IMR-90 (cell line): Measurements from ENCODE around the gene CAPS. TPM values are rescaled to one million over a fixed set of nuclear protein-coding genes. Genes with fewer than 3 reads are reported as not detected.

Experiments used
- ATAC-seq: fragments of 200-7000 bp; cut with Tn5 transposase; 2 replicates; pipeline ENCODE4 v1.9.1; 2020; ENCODE audit warnings: low read depth, mild to moderate bottlenecking, moderate library complexity
- BruUV-seq: library from RNA; stranded (reverse); fragments of 400-500 nt; replicated peaks from 2 replicates; lab custom pipeline; 2021; lab: Mats Ljungman, UMichigan
- CTCF ChIA-PET: fragments of 300-600 bp; formaldehyde crosslinking; extraction: SDS; loops from one replicate; lab custom pipeline; 2021; ENCODE audit warnings: antibody characterized with exemption; lab: Yijun Ruan, JAX
- POLR2A ChIA-PET: fragments of 300-600 bp; sonication (Branson Sonifier 250); formaldehyde crosslinking; loops from one replicate; lab custom pipeline; 2022; ENCODE audit warnings: antibody characterized with exemption; ENCODE audit not compliant: unreplicated experiment; lab: Charles Lee
- DNase-seq: peaks from one replicate; pipeline ENCODE4 v3.0.0; 2013
- H2AFZ ChIP-seq: replicated peaks from 2 replicates; pipeline ENCODE3; 2013; ENCODE audit warnings: low read length, mild to moderate bottlenecking; ENCODE audit not compliant: poor library complexity
- H2AK5ac ChIP-seq: 2 replicates; pipeline ENCODE4 v1.6.1; 2013; ENCODE audit warnings: low read depth, low read length, inconsistent platforms
- H2AK9ac ChIP-seq: replicated peaks from 2 replicates; pipeline ENCODE3; 2013; ENCODE audit warnings: mild to moderate bottlenecking, low read depth, low read length, moderate library complexity; ENCODE audit not compliant: poor library complexity
- H2BK120ac ChIP-seq: 2 replicates; pipeline ENCODE4 v1.6.1; 2013; ENCODE audit warnings: low read depth, low read length, inconsistent platforms
- H2BK15ac ChIP-seq: 3 replicates; pipeline ENCODE4 v1.6.1; 2013; ENCODE audit warnings: low read depth, low read length, inconsistent platforms
- H2BK20ac ChIP-seq: 2 replicates; pipeline ENCODE4 v1.6.1; 2013; ENCODE audit warnings: low read depth, mild to moderate bottlenecking, inconsistent platforms, low read length, moderate library complexity
- H2BK5ac ChIP-seq: 2 replicates; pipeline ENCODE4 v1.6.1; 2013; ENCODE audit warnings: mild to moderate bottlenecking, low read depth, low read length, inconsistent platforms; ENCODE audit not compliant: poor library complexity, severe bottlenecking
- H3K14ac ChIP-seq: replicated peaks from 2 replicates; pipeline ENCODE4 v1.6.1; 2013; ENCODE audit warnings: low read depth, low read length, inconsistent platforms
- H3K18ac ChIP-seq: 2 replicates; pipeline ENCODE4 v1.6.1; 2013; ENCODE audit warnings: low read depth, low read length, control low read depth
- H3K23ac ChIP-seq: 2 replicates; pipeline ENCODE4 v1.6.1; 2013; ENCODE audit warnings: low read depth, low read length, inconsistent platforms
- H3K27ac ChIP-seq: 2 replicates; pipeline ENCODE4 v1.5.1; 2013; ENCODE audit warnings: mild to moderate bottlenecking, control low read depth, low read length; ENCODE audit not compliant: insufficient read depth
- H3K27me3 ChIP-seq: 2 replicates; pipeline ENCODE4 v1.6.1; 2013; ENCODE audit warnings: low read length; ENCODE audit not compliant: control insufficient read depth, insufficient read depth
- H3K36me3 ChIP-seq: 2 replicates; pipeline ENCODE4 v1.6.1; 2013; ENCODE audit warnings: low read length, mixed read lengths; ENCODE audit not compliant: control insufficient read depth, insufficient read depth
- H3K4ac ChIP-seq: 2 replicates; pipeline ENCODE4 v1.6.1; 2013; ENCODE audit warnings: low read depth, low read length, inconsistent platforms
- H3K4me1 ChIP-seq: 2 replicates; pipeline ENCODE4 v1.6.1; 2013; ENCODE audit warnings: low read length, mixed read lengths; ENCODE audit not compliant: control insufficient read depth, insufficient read depth
- H3K4me2 ChIP-seq: 2 replicates; pipeline ENCODE4 v1.6.1; 2013; ENCODE audit warnings: low read depth, mild to moderate bottlenecking, control low read depth, low read length, moderate library complexity
- H3K4me3 ChIP-seq: 2 replicates; pipeline ENCODE4 v1.5.1; 2013; ENCODE audit warnings: low read depth, mild to moderate bottlenecking, control low read depth, low read length, moderate library complexity; ENCODE audit not compliant: insufficient read depth
- H3K56ac ChIP-seq: 2 replicates; pipeline ENCODE4 v1.6.1; 2013; ENCODE audit warnings: low read length, inconsistent platforms; ENCODE audit not compliant: insufficient read depth; ENCODE audit errors: extremely low read depth
- H3K79me1 ChIP-seq, 2 experiments: 2 replicates each; pipeline ENCODE4 v1.6.1; 2013; ENCODE audit warnings: low read length in 2 of 2, inconsistent platforms in 1 of 2, low read depth in 1 of 2
- H3K9ac ChIP-seq: 2 replicates; pipeline ENCODE4 v1.6.1; 2013; ENCODE audit warnings: low read depth, low read length, control low read depth
- H3K9me1 ChIP-seq: 2 replicates; pipeline ENCODE4 v1.6.1; 2013; ENCODE audit warnings: low read length, inconsistent platforms; ENCODE audit not compliant: insufficient read depth
- H3K9me3 ChIP-seq: 2 replicates; pipeline ENCODE4 v1.6.1; 2013; ENCODE audit warnings: low read length; ENCODE audit not compliant: control insufficient read depth, insufficient read depth
- H4K20me1 ChIP-seq: 2 replicates; pipeline ENCODE4 v1.6.1; 2013; ENCODE audit warnings: low read length, inconsistent platforms; ENCODE audit not compliant: insufficient read depth
- H4K5ac ChIP-seq: 2 replicates; pipeline ENCODE4 v1.6.1; 2013; ENCODE audit warnings: mild to moderate bottlenecking, low read depth, low read length, control low read depth
- H4K8ac ChIP-seq, 2 experiments: 2 replicates each; pipeline ENCODE4 v1.6.1; 2013; ENCODE audit warnings: low read depth in 2 of 2, low read length in 2 of 2, control low read depth in 1 of 2, inconsistent platforms in 1 of 2
- H4K91ac ChIP-seq: 2 replicates; pipeline ENCODE4 v1.6.1; 2013; ENCODE audit warnings: low read depth, low read length, inconsistent platforms; ENCODE audit not compliant: insufficient read depth
- BHLHE40 ChIP-seq: fragments of 150-350 bp; IDR thresholded peaks from 2 replicates; pipeline ENCODE4 v1.6.1; 2016; ENCODE audit warnings: mild to moderate bottlenecking, low read depth, low read length
- CEBPB ChIP-seq: IDR thresholded peaks from 2 replicates; pipeline ENCODE4 v1.6.1; 2012; ENCODE audit warnings: low read depth, low read length, improper control_type of control experiment
- ELK1 ChIP-seq: fragments of 150-350 bp; IDR thresholded peaks from 2 replicates; pipeline ENCODE4 v1.6.1; 2016; ENCODE audit warnings: low read depth, mild to moderate bottlenecking, low read length, moderate library complexity, borderline replicate concordance
- FOS ChIP-seq: fragments of 150-350 bp; IDR thresholded peaks from 2 replicates; pipeline ENCODE4 v1.6.1; 2016; ENCODE audit warnings: low read depth, low read length
- MAFK ChIP-seq: IDR thresholded peaks from 2 replicates; pipeline ENCODE4 v1.6.1; 2012; ENCODE audit warnings: low read depth, low read length, improper control_type of control experiment
- MAZ ChIP-seq: IDR thresholded peaks from 2 replicates; pipeline ENCODE4 v1.6.1; 2012; ENCODE audit warnings: low read depth, mild to moderate bottlenecking, low read length, improper control_type of control experiment, moderate library complexity, borderline replicate concordance
- MXI1 ChIP-seq: IDR thresholded peaks from 2 replicates; pipeline ENCODE4 v1.6.1; 2012; ENCODE audit warnings: low read depth, mild to moderate bottlenecking, low read length, moderate library complexity, borderline replicate concordance
- NFE2L2 ChIP-seq: fragments of 150-350 bp; IDR thresholded peaks from 2 replicates; pipeline ENCODE4 v1.6.1; 2016; ENCODE audit warnings: low read depth, mild to moderate bottlenecking, low read length
- RAD21 ChIP-seq: IDR thresholded peaks from 2 replicates; pipeline ENCODE4 v1.6.1; 2012; ENCODE audit warnings: low read length, improper control_type of control experiment
- RCOR1 ChIP-seq: IDR thresholded peaks from 2 replicates; pipeline ENCODE4 v1.6.1; 2012; ENCODE audit warnings: mild to moderate bottlenecking, low read length, improper control_type of control experiment; ENCODE audit not compliant: insufficient replicate concordance
- RFX5 ChIP-seq: IDR thresholded peaks from 2 replicates; pipeline ENCODE4 v1.8.0; 2012; ENCODE audit warnings: low read depth, mild to moderate bottlenecking, low read length, moderate library complexity
- SMC3 ChIP-seq: fragments of 150-350 bp; IDR thresholded peaks from 2 replicates; pipeline ENCODE4 v1.6.1; 2016; ENCODE audit warnings: low read depth, mild to moderate bottlenecking, antibody characterized with exemption, low read length, moderate library complexity
- USF2 ChIP-seq: fragments of 150-350 bp; IDR thresholded peaks from 2 replicates; pipeline ENCODE4 v1.6.1; 2017; ENCODE audit warnings: mild to moderate bottlenecking, antibody characterized with exemption, low read length, low read depth
- WGBS, 2 experiments: methylation state at CpG; one replicate each; pipeline versions ENCODE4 v1.1.5 to v1.1.7; 2013; ENCODE audit warnings: missing lambda C conversion rate in 2 of 2; ENCODE audit not compliant: insufficient read length in 1 of 2; ENCODE audit errors: extremely low coverage in 2 of 2; 5-methylcytosine and 5-hydroxymethylcytosine counted together
- dilution Hi-C: fragments of 300-500 bp; cut with HindIII; formaldehyde crosslinking; loops from one replicate; pipeline ENCODE4 v1.14.3; 2018; ENCODE audit warnings: low sequenced_read_pairs; ENCODE audit not compliant: unreplicated experiment
- in situ Hi-C: fragments of 300-500 bp; cut with MboI; formaldehyde crosslinking; loops from 3 replicates; pipeline ENCODE4 v1.14.3; 2019; ENCODE audit warnings: low sequenced_read_pairs, inconsistent platforms, mixed read lengths
- intact Hi-C: fragments of 100-400 bp; cut with micrococcal nuclease; formaldehyde crosslinking; loops from 2 replicates; pipeline ENCODE4 v1.10.0; 2022
- polyA plus RNA-seq, 3 experiments: library from polyadenylated mRNA; depleted of rRNA; stranded (reverse); fragments of >200 nt; gene quantifications; 2 replicates each; pipeline ENCODE4 v1.2.3, GENCODE V29; 2012; ENCODE audit warnings: low replicate concordance in 1 of 3
- total RNA-seq: library from RNA; depleted of rRNA; stranded (reverse); fragments of >200 nt; gene quantifications from 2 replicates; pipeline ENCODE4 v1.2.3, GENCODE V29; 2012

The CAPS gene
- total and polyA plus RNA-seq, 2 of the 4 experiments (the other 2 are of a cell fraction), result 0.54 to 4.9 TPM

GRCh38 chr19:5932609-5933262, 18.7 kb downstream of the CAPS start (continued):
- TF ChIP-seq SMC3, result no peak

- no peak overlapping the region for H3K4me3 ChIP-seq
- peak overlapping the region in 1 of 2 experiments; percentile 24; a peak in 1 of 4 replicates for H4K8ac ChIP-seq
- ChIA-PET CTCF (no interaction called here), POLR2A (no interaction called here)
- H2BK120ac ChIP-seq, result peak overlapping the region; percentile 86
- peak overlapping the region; percentile 60 for H2AK9ac ChIP-seq
- H2AFZ ChIP-seq, result no peak overlapping the region
- no peak for ATAC-seq
- no peak overlapping the region for H2BK20ac ChIP-seq
- WGBS, 2 experiments, result 82% methylated on average over 12 of the region's 20 CpGs; no CpG with 5 or more reads in 1 of the 2 experiments
- BruUV-seq, result no TSS peak
- peak overlapping the region; percentile 94 for H3K4ac ChIP-seq
- peak overlapping the region; percentile 74 for H2BK5ac ChIP-seq
- H3K9me3 ChIP-seq, result no peaks in the 10 kb centered on the region
- peak overlapping the region; percentile 84 for H4K91ac ChIP-seq
- H3K4me2 ChIP-seq, result no peak overlapping the region
- peaks cover 32% of the 10 kb centered on the region for H3K4me1 ChIP-seq
- no peak overlapping the region; the same call in 1 of the 2 replicates for H3K9ac ChIP-seq
- dilution Hi-C loops (no loop called here), intact Hi-C loops (loop anchor here (2.0 kb wide), 1 partner anchor 29 kb away; the partner anchor contains the start of gene VMAC), in situ Hi-C loops (no loop called here)
- DNase-seq, result no peak
- peak overlapping the region; percentile 14; the same call in 1 of the 2 replicates for H3K18ac ChIP-seq
- H3K23ac ChIP-seq, result no peak overlapping the region
- H3K56ac ChIP-seq, result no peak overlapping the region
- peak overlapping the region; percentile 69 for H3K27ac ChIP-seq
- peak overlapping the region; percentile 19; the same call in 1 of the 2 replicates for H4K5ac ChIP-seq
- peaks cover 32 to 76% of the 10 kb centered on the region in 2 experiments; a peak in 3 of 4 replicates for H3K79me1 ChIP-seq
- H3K27me3 ChIP-seq, result no peaks in the 10 kb centered on the region
- H2BK15ac ChIP-seq, result peak overlapping the region; percentile 81; the same call in 2 of the 3 replicates
- peak overlapping the region; percentile 99 for H2AK5ac ChIP-seq
- peaks cover 34% of the 10 kb centered on the region for H3K9me1 ChIP-seq
- peaks cover 52% of the 10 kb centered on the region for H3K36me3 ChIP-seq
- H3K14ac ChIP-seq, result peak overlapping the region; percentile 94
- peaks cover 34% of the 10 kb centered on the region for H4K20me1 ChIP-seq
- TF ChIP-seq SMC3, result no peak
- TF ChIP-seq USF2, result no peak
- TF ChIP-seq RFX5, result no peak
- TF ChIP-seq NFE2L2, result no peak
- no peak for TF ChIP-seq CEBPB
- TF ChIP-seq RCOR1, result no peak
- TF ChIP-seq MXI1, result no peak
- TF ChIP-seq BHLHE40, result no peak
- no peak for TF ChIP-seq FOS
- TF ChIP-seq ELK1, result no peak
- TF ChIP-seq MAFK, result no peak
- no peak for TF ChIP-seq MAZ
- no peak for TF ChIP-seq RAD21
Measured at GRCh38 chr19:5933391-5934068, 19.5 kb downstream of the CAPS start.
